Hematopoietic multipotent progenitor cell (in vitro differentiated cells): ENCODE data around the gene AMER2. TPM values are rescaled to one million over a fixed set of nuclear protein-coding genes. Genes with fewer than 3 reads are reported as not detected.

Source experiments
- small RNA-seq: library from RNA; depleted of rRNA; stranded (forward); fragments of <200 nt; gene quantifications from one replicate; pipeline ENCODE3, GENCODE V24; 2012
- total RNA-seq: library from RNA; depleted of rRNA; stranded (reverse); fragments of >200 nt; gene quantifications from one replicate; pipeline ENCODE4 v1.2.3, GENCODE V29; 2012

Gene AMER2
- total RNA-seq, 1 donor = under 0.01 TPM

Small RNA genes lying within 50 kb of the gene (small RNA-seq; reads per million reads assigned to genes)
- gene AL359757.1 (not detected), gene AL359757.2 (not detected)

Other genes with a start within 250 kb of the AMER2 start
- 0.54 TPM for gene PABPC3, start 76.2 kb downstream of the AMER2 start, total RNA-seq
- 6.2 TPM for gene MTMR6, start 115.2 kb upstream of the AMER2 start, total RNA-seq
- gene NUP58, start 129.3 kb upstream of the AMER2 start, total RNA-seq = 44.2 TPM
- under 0.01 TPM for gene ATP8A2, start 199.7 kb upstream of the AMER2 start, total RNA-seq